ENCODE results near the gene SNRNP70. TPM values are rescaled to one million over a fixed set of nuclear protein-coding genes. Genes with fewer than 3 reads are reported as not detected.

The SNRNP70 gene
- total RNA-seq, 2 donors from 2014 or later = 185 to 346 TPM

DNA sequence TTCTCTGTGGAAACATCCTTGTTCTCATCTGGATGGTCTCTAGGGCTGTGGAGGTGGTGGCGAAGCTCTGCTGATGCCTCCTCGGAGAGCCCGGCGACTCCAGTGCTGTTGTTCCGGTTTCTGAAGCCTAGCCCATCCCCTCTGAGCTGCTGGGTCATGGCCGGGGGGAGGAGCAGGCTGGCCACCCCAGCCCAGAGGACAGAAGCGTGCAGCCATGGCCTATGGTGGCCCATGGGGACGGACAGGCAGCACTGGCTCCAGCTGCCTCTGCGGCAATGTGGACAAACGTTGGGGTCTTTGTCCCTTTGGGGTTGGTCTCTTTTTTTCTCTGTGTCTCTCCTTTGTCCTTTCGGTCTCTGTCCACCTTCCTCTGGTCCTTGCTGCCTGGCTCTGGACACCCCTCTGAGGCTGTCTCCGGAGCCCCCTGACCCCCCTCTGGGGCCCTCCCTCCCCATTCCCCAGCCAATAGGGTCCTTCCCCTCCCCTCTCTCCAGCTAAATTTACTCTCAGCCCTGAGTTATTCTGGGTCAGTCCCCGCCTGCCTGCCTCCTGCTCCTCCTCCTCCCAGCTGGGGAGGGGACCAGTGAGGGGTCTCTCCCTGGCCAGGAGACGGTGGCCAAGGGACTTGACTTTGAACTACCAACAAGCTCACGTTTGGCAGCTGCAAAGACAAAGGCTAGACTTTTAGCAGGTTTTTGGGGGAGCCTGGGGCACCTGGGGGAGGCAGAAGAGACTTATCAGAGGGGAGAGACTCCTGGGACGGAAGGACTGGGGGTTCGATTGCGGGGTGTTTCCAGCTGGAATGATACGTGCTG is 70.0 kb downstream of the SNRNP70 start, which contains the start of gene HRC:
Gene HRC (minus strand): TSS at position 392 of the 815 bp plus-strand sequence. CDS start 159 bp downstream, at position 233.
- Mint-ChIP-seq H3K27ac (peak within 1 kb of the TSS in 1 of 2 donors; percentile 1), H3K9me3 (peaks cover 3% of the 10 kb centered on the region), H3K4me3 (no peak within 1 kb of the TSS), H3K36me3 (no peaks in the 10 kb centered on the region), H3K27me3 (peaks cover 24 to 57% of the 10 kb centered on the region in 2 donors), H3K4me1 (ENCODE audit: low read depth in 2 of 2) (peaks cover 19 to 20% of the 10 kb centered on the region in 2 donors)
- ATAC-seq (no peak), DNase-seq (ENCODE audit: low spot score) (no peak)

GRCh38 chr19:49155820-49156346 is 70.6 kb downstream of the SNRNP70 start:
- Mint-ChIP-seq H3K9me3 (peaks cover 3% of the 10 kb centered on the region), H3K4me1 (ENCODE audit: low read depth in 2 of 2) (peaks cover 15 to 17% of the 10 kb centered on the region in 2 donors), H3K4me3 (no peak overlapping the region), H3K27ac (no peak overlapping the region), H3K36me3 (no peaks in the 10 kb centered on the region), H3K27me3 (peaks cover 24 to 63% of the 10 kb centered on the region in 2 donors)
- ATAC-seq (no peak), DNase-seq (ENCODE audit: low spot score) (no peak)

DNA sequence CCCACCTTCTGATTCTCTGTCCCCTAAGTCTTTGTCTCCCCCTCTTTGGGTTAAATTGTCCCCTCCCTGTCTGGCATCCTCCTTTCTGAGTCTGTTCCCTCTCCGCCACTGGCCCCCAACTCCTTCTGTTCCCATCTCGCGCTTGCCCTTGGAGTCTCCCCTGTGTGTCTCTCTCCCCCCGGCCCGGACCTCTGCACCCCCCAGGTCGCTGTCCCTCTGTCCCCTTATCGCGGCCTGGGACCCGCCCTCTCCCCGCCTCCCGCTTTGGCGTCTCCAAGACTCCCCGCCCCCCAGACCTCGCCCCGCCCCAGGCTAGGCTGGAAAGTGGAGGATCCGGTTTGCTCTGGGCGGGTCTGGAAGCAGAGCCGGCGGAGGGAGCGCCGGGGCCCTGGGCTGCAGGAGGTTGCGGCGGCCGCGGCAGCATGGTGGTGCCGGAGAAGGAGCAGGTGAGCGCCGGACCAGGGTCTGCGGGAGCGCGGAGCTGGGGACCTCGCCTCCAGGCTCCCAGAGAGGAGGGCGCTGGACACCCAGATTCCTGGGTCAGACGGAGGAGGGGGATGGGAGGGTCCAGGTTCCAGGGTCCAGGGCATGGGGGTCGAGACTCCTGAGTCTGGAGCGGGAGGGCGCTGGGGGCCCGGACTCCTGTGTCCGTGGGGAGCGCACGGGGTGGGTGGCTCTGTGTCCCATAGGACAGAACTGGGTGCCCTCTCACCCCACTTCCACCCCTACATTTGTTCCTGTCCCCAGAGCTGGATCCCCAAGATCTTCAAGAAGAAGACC is 72.4 kb downstream of the SNRNP70 start, which contains the start of gene TRPM4:
Gene TRPM4 (plus strand): TSS at position 348 of the 780 bp plus-strand sequence. CDS start 75 bp downstream, at position 423.
- Mint-ChIP-seq H3K4me3 (peak within 1 kb of the TSS; percentile 35), H3K27me3 (peaks cover 24 to 61% of the 10 kb centered on the region in 2 donors)

More for the DNA sequence above, 72.4 kb downstream of the SNRNP70 start, which contains the start of gene TRPM4:
- H3K9me3 Mint-ChIP-seq = peaks cover 3% of the 10 kb centered on the region
- ATAC-seq = peak; percentile 35 to 59
- H3K27ac Mint-ChIP-seq = no peak within 1 kb of the TSS
- H3K36me3 Mint-ChIP-seq = no peaks in the 10 kb centered on the region
- no peak for DNase-seq (ENCODE audit: low spot score)
- H3K4me1 Mint-ChIP-seq (ENCODE audit: low read depth in 2 of 2) = peaks cover 10 to 15% of the 10 kb centered on the region in 2 donors

Other genes starting within 250 kb of the SNRNP70 start
- under 1 TPM in 1 of 2 donors, not detected in 1; 0.26 TPM for gene HSD17B14, start 249.0 kb upstream of the SNRNP70 start, total RNA-seq
- 1 to 10 TPM; 3.8 to 5.4 TPM for gene PLEKHA4, start 216.8 kb upstream of the SNRNP70 start, total RNA-seq
- 100 to 1,000 TPM in 1 of 2 donors, 10 to 100 TPM in 1; 74.1 to 111 TPM for gene PPP1R15A, start 213.0 kb upstream of the SNRNP70 start, total RNA-seq
- not detected for gene TULP2, start 186.7 kb upstream of the SNRNP70 start, total RNA-seq
- gene NUCB1, start 185.1 kb upstream of the SNRNP70 start, total RNA-seq = 100 to 1,000 TPM; 213 to 270 TPM
- gene DHDH, start 151.8 kb upstream of the SNRNP70 start, total RNA-seq = under 1 TPM in 1 of 2 donors, not detected in 1; 0.43 TPM
- 100 to 1,000 TPM; 203 to 305 TPM for gene BAX, start 130.6 kb upstream of the SNRNP70 start, total RNA-seq
- 1,000 to 10,000 TPM; 1,643 to 2,467 TPM for gene FTL, start 120.1 kb upstream of the SNRNP70 start, total RNA-seq
- 100 to 1,000 TPM in 1 of 2 donors, 10 to 100 TPM in 1; 85.7 to 119 TPM for gene GYS1, start 92.1 kb upstream of the SNRNP70 start, total RNA-seq
- gene RUVBL2, start 91.6 kb upstream of the SNRNP70 start, total RNA-seq = 100 to 1,000 TPM; 101 to 173 TPM
- not detected for gene LHB, start 68.4 kb upstream of the SNRNP70 start, total RNA-seq
- gene CGB3, start 61.1 kb upstream of the SNRNP70 start, total RNA-seq = not detected
- not detected for gene CGB2, start 53.6 kb upstream of the SNRNP70 start, total RNA-seq
- not detected for gene CGB1, start 48.6 kb upstream of the SNRNP70 start, total RNA-seq
- not detected for gene CGB5, start 41.6 kb upstream of the SNRNP70 start, total RNA-seq
- gene CGB8, start 36.3 kb upstream of the SNRNP70 start, total RNA-seq = not detected
- not detected for gene CGB7, start 27.7 kb upstream of the SNRNP70 start, total RNA-seq
- gene NTF4, start 20.6 kb upstream of the SNRNP70 start, total RNA-seq = not detected
- gene KCNA7, start 12.8 kb upstream of the SNRNP70 start, total RNA-seq = not detected
- 1 to 10 TPM; 6.0 to 6.1 TPM for gene LIN7B, start 28.9 kb downstream of the SNRNP70 start, total RNA-seq
- 1 to 10 TPM in 1 of 2 donors, under 1 TPM in 1; 0.95 to 2.9 TPM for gene C19orf73, start 33.7 kb downstream of the SNRNP70 start, total RNA-seq
- gene PPFIA3, start 34.1 kb downstream of the SNRNP70 start, total RNA-seq = 10 to 100 TPM in 1 of 2 donors, 1 to 10 TPM in 1; 7.0 to 11.3 TPM
- not detected for gene HRC, start 69.9 kb downstream of the SNRNP70 start, total RNA-seq
- gene TRPM4, start 72.3 kb downstream of the SNRNP70 start, total RNA-seq = not detected
- 1 to 10 TPM; 4.2 to 5.3 TPM for gene SLC6A16, start 239.7 kb downstream of the SNRNP70 start, total RNA-seq
- 100 to 1,000 TPM; 102 to 122 TPM for gene CD37, start 250.0 kb downstream of the SNRNP70 start, total RNA-seq